MM.1S (cell line): ENCODE results near the gene C1D.

Experiments
- DNase-seq: peaks from one replicate; pipeline ENCODE4 v3.0.0-alpha.2; 2015
- H2AFZ ChIP-seq: fragments of 300-600 bp; sonication (generic); 2 replicates; pipeline ENCODE4 v1.6.0; 2016; ENCODE audit warnings: antibody characterized with exemption, low read length
- H3F3A ChIP-seq: fragments of 300-600 bp; sonication (generic); 2 replicates; pipeline ENCODE4 v1.6.1; 2016; ENCODE audit warnings: mild to moderate bottlenecking, antibody characterized with exemption, low read length, moderate library complexity, mixed read lengths; ENCODE audit not compliant: insufficient read depth
- H3K27ac ChIP-seq: fragments of 300-600 bp; sonication (generic); 2 replicates; pipeline ENCODE4 v1.5.1; 2016; ENCODE audit warnings: mild to moderate bottlenecking, low read length
- H3K27me3 ChIP-seq: fragments of 300-600 bp; sonication (generic); replicated peaks from 2 replicates; pipeline ENCODE4 v1.6.0; 2016; ENCODE audit warnings: low read length; ENCODE audit not compliant: insufficient read depth
- H3K36me3 ChIP-seq: fragments of 300-600 bp; sonication (generic); replicated peaks from 2 replicates; pipeline ENCODE4 v1.6.1; 2016; ENCODE audit warnings: mild to moderate bottlenecking, low read length, mixed read lengths; ENCODE audit not compliant: insufficient read depth
- H3K4me1 ChIP-seq: fragments of 300-600 bp; sonication (generic); 2 replicates; pipeline ENCODE4 v1.6.1; 2016; ENCODE audit warnings: low read length, mixed read lengths
- H3K4me2 ChIP-seq: fragments of 300-600 bp; sonication (generic); 2 replicates; pipeline ENCODE4 v1.6.0; 2016; ENCODE audit warnings: low read depth, low read length
- H3K4me3 ChIP-seq: fragments of 300-600 bp; sonication (generic); 2 replicates; pipeline ENCODE4 v1.5.1; 2016; ENCODE audit warnings: low read length, mixed read lengths
- H3K79me2 ChIP-seq: fragments of 300-600 bp; sonication (generic); 2 replicates; pipeline ENCODE4 v1.6.1; 2016; ENCODE audit warnings: mixed run types, low read length, mixed read lengths
- H3K9ac ChIP-seq: fragments of 300-600 bp; sonication (generic); 2 replicates; pipeline ENCODE4 v1.6.1; 2016; ENCODE audit warnings: low read length, mixed read lengths
- H3K9me2 ChIP-seq: fragments of 300-600 bp; sonication (generic); replicated peaks from 2 replicates; pipeline ENCODE4 v1.6.1; 2016; ENCODE audit warnings: mild to moderate bottlenecking, low read length, mixed read lengths; ENCODE audit not compliant: insufficient read depth
- H3K9me3 ChIP-seq: fragments of 300-600 bp; sonication (generic); replicated peaks from 2 replicates; pipeline ENCODE4 v1.6.1; 2016; ENCODE audit warnings: mild to moderate bottlenecking, low read length, mixed read lengths; ENCODE audit not compliant: insufficient read depth
- H4K20me1 ChIP-seq: fragments of 300-600 bp; sonication (generic); 2 replicates; pipeline ENCODE4 v1.6.1; 2016; ENCODE audit warnings: mild to moderate bottlenecking, low read length, moderate library complexity, mixed read lengths; ENCODE audit not compliant: insufficient read depth
- EZH2 ChIP-seq: fragments of 300-600 bp; sonication (generic); optimal IDR thresholded peaks from 2 replicates; pipeline ENCODE3; 2017; ENCODE audit warnings: low read depth, mild to moderate bottlenecking, antibody characterized with exemption, low read length, mixed read lengths
- EZH2phosphoT487 ChIP-seq: fragments of 300-600 bp; sonication (generic); IDR thresholded peaks from 2 replicates; pipeline ENCODE4 v1.6.1; 2018; ENCODE audit warnings: antibody characterized with exemption, low read length
- TF ChIP-seq, protein P1 (sequence below): fragments of 300-600 bp; sonication (generic); IDR thresholded peaks from 2 replicates; pipeline ENCODE4 v1.5.1; 2016; ENCODE audit warnings: antibody characterized with exemption, low read length, mixed read lengths

Gene C1D

DNA sequence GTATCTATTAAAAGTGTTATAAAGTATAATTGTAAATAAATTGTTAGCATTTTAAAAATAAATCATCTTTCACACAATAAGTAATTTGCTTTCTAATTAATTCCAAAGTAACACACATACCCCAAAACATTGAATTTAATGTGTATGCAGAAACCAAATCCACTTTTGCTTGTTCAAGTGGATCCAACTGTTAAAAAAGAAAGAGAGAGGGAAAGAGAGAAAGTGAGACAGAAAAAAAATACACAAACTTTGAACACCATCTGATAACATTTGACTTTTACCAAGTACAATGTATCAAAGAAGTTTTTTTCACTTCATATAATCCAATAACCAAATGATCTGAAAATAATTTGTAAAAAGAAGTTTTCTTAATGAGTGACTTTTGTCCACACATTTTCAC is 16.6 kb downstream of the C1D start:
- H3F3A ChIP-seq, result no peaks in the 10 kb centered on the region
- no peaks in the 10 kb centered on the region for H4K20me1 ChIP-seq
- DNase-seq, result no peak
- H3K27me3 ChIP-seq, result no peaks in the 10 kb centered on the region
- no peak overlapping the region for H3K27ac ChIP-seq
- no peak overlapping the region for H2AFZ ChIP-seq
- H3K36me3 ChIP-seq, result peaks cover 3% of the 10 kb centered on the region; the same call in 1 of the 2 replicates
- no peak overlapping the region for H3K4me2 ChIP-seq
- no peaks in the 10 kb centered on the region for H3K4me1 ChIP-seq
- H3K4me3 ChIP-seq, result no peak overlapping the region
- TF ChIP-seq EZH2 (no peak), EZH2phosphoT487 (no peak)
- TF ChIP-seq, protein P1, sequence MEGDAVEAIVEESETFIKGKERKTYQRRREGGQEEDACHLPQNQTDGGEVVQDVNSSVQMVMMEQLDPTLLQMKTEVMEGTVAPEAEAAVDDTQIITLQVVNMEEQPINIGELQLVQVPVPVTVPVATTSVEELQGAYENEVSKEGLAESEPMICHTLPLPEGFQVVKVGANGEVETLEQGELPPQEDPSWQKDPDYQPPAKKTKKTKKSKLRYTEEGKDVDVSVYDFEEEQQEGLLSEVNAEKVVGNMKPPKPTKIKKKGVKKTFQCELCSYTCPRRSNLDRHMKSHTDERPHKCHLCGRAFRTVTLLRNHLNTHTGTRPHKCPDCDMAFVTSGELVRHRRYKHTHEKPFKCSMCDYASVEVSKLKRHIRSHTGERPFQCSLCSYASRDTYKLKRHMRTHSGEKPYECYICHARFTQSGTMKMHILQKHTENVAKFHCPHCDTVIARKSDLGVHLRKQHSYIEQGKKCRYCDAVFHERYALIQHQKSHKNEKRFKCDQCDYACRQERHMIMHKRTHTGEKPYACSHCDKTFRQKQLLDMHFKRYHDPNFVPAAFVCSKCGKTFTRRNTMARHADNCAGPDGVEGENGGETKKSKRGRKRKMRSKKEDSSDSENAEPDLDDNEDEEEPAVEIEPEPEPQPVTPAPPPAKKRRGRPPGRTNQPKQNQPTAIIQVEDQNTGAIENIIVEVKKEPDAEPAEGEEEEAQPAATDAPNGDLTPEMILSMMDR, result no peak
- H3K9ac ChIP-seq, result no peak overlapping the region
- no peaks in the 10 kb centered on the region for H3K9me2 ChIP-seq
- peaks cover 38% of the 10 kb centered on the region for H3K79me2 ChIP-seq
- H3K9me3 ChIP-seq, result no peaks in the 10 kb centered on the region

DNA sequence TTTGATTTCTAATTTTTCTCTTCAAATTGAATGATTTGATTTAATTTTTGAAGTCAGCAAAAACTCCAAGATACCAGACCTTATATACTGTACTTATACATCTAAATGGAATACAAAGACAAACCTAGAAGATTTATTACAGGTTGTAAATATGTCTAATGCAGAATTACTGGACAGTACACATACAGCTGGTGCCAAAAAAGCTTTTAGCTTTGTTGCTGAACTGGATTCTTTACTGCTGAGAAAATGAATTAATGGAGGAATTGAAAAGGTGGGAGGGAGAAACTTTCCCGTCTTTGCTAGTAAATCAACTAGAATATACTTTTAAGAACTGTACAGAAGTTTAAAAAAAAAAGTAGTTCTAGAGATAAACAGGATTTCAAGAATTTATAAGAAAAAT is 17.5 kb downstream of the C1D start:
- Histone ChIP-seq H3K27ac (no peak overlapping the region), H3F3A (no peaks in the 10 kb centered on the region)

DNA sequence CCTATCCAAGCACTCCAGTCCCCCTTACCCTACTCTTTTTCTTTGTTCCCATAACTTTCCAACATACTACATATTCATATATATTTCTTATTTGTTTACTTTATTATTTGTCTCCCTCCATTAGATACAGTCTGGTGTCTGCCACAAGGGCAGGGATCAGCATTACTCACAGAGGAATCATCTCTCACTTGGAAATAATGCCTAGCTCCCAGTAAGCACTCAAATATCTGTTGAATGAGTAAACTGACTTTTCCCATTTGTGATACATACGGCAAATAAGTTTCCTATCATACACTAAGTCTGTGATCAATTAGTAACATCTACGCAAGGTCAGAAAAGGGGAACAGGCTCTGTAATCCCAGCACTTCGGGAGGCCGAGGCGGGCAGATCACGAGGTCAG is 18.7 kb downstream of the C1D start:
- Histone ChIP-seq H3K9me3 (no peaks in the 10 kb centered on the region), H3K9me2 (no peaks in the 10 kb centered on the region), H3K27ac (no peak overlapping the region), H3K27me3 (no peaks in the 10 kb centered on the region), H3K79me2 (peaks cover 18% of the 10 kb centered on the region), H3K36me3 (peaks cover 3% of the 10 kb centered on the region; the same call in 1 of the 2 replicates), H4K20me1 (no peaks in the 10 kb centered on the region), H3F3A (no peaks in the 10 kb centered on the region), H3K4me2 (no peak overlapping the region), H3K4me3 (no peak overlapping the region), H3K4me1 (no peaks in the 10 kb centered on the region), H3K9ac (no peak overlapping the region), H2AFZ (no peak overlapping the region)
- TF ChIP-seq EZH2 (no peak), EZH2phosphoT487 (no peak)
- TF ChIP-seq, protein P1, result no peak
- DNase-seq, result no peak

More for the DNA sequence above, 17.5 kb downstream of the C1D start:
- H3K4me3 ChIP-seq, result no peak overlapping the region
- H3K36me3 ChIP-seq, result peaks cover 3% of the 10 kb centered on the region; the same call in 1 of the 2 replicates
- H3K9me2 ChIP-seq, result no peaks in the 10 kb centered on the region
- DNase-seq, result no peak
- H3K79me2 ChIP-seq, result peaks cover 29% of the 10 kb centered on the region
- H3K4me1 ChIP-seq, result no peaks in the 10 kb centered on the region
- TF ChIP-seq EZH2 (no peak), EZH2phosphoT487 (no peak)
- TF ChIP-seq, protein P1, result no peak
- H4K20me1 ChIP-seq, result no peaks in the 10 kb centered on the region
- no peak overlapping the region for H3K4me2 ChIP-seq
- no peaks in the 10 kb centered on the region for H3K27me3 ChIP-seq
- H3K9ac ChIP-seq, result no peak overlapping the region
- no peaks in the 10 kb centered on the region for H3K9me3 ChIP-seq
- H2AFZ ChIP-seq, result no peak overlapping the region
